ENCODE results near the gene MNT. TPM values are rescaled to one million over a fixed set of nuclear protein-coding genes. Genes with fewer than 3 reads are reported as not detected.

The MNT gene
- total RNA-seq, 1 donor from 2014 or later = 9.9 TPM

DNA sequence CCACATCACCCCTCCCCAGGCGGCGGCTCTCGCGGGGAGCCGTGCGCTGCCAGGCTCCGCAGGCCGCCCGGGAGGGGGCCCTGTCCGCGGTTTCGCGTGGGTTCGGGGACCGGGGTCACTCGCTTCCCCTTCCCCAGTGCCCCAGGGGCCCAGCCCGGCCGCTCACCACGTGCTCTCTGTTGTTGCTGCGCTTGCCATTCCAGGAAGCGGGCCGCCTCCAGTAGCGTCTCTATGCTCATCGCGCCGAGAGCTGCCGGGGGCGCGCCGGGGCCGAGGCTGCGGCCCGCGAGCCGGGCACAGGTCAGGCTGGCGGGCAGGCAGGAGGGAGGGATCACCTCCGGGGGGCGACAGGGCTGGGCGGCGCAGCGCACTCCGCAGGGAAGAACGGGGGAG is 390 bp downstream of the MNT start:
- intact Hi-C loops (cut with micrococcal nuclease) = no loop called here
- Histone ChIP-seq H3K4me1 (peaks cover 85% of the 10 kb centered on the region), H3K27ac (replicated peaks) (peak overlapping the region; percentile 99), H3K36me3 (no peaks in the 10 kb centered on the region), H3K9me3 (replicated peaks) (no peaks in the 10 kb centered on the region), H3K4me3 (peak overlapping the region; percentile 87), H3K27me3 (ENCODE audit: low read depth) (no peaks in the 10 kb centered on the region)
- TF ChIP-seq, protein P1, sequence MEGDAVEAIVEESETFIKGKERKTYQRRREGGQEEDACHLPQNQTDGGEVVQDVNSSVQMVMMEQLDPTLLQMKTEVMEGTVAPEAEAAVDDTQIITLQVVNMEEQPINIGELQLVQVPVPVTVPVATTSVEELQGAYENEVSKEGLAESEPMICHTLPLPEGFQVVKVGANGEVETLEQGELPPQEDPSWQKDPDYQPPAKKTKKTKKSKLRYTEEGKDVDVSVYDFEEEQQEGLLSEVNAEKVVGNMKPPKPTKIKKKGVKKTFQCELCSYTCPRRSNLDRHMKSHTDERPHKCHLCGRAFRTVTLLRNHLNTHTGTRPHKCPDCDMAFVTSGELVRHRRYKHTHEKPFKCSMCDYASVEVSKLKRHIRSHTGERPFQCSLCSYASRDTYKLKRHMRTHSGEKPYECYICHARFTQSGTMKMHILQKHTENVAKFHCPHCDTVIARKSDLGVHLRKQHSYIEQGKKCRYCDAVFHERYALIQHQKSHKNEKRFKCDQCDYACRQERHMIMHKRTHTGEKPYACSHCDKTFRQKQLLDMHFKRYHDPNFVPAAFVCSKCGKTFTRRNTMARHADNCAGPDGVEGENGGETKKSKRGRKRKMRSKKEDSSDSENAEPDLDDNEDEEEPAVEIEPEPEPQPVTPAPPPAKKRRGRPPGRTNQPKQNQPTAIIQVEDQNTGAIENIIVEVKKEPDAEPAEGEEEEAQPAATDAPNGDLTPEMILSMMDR (IDR thresholded peaks at IDR 0.05; ENCODE audit: borderline replicate concordance) = no peak
- DNase-seq = peak; percentile 48

DNA sequence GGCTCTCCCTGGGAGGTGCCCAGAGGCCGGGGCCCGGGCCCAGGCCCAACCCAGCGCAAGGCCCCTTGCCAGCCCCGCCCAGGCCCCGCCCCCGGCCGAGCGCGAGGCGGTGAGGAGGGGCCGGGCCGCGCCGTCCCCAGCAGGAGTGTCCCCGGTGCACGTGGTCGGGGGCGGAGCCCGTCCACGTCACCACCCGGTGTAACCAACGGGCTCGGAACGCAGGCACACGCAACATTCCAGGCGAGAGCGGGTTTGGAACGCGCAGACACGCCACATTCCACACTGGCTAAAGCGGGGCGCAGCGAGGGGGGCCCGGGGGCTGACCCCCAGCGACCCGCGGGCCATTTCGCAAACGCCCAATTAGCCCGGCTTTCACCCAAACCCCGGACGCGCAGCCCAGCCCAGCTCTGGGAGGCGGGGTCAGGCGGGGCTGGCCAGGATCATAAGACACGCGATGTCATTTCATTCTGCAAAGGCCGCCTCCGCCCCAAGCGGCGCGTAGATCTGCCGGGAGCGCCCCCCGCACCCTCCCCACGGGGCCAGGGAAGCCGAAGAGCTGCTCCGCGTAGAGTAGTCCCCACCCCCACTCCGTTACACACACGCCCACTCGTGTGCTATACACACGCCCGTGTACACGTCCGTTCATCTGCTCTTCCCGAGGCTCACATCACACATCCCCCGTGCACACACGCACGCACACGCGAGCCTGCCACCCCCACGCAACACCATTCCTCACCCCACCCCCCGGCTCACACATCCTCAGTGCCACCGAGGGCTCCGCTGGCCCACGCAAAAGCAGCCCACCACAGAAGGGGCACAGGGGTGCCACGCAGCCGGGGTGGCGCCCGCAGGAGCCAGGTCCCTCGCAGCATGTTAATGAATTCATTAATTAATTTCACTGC is 1.0 kb downstream of the MNT start:
- H3K4me3 ChIP-seq = peak overlapping the region; percentile 87
- intact Hi-C loops (cut with micrococcal nuclease) = no loop called here
- DNase-seq = peak; percentile 96
- TF ChIP-seq, protein P1 (IDR thresholded peaks at IDR 0.05; ENCODE audit: borderline replicate concordance) = no peak
- H3K4me1 ChIP-seq = peaks cover 85% of the 10 kb centered on the region
- no peaks in the 10 kb centered on the region for H3K27me3 ChIP-seq (ENCODE audit: low read depth)
- H3K36me3 ChIP-seq = no peaks in the 10 kb centered on the region
- no peaks in the 10 kb centered on the region for H3K9me3 ChIP-seq (replicated peaks)
- H3K27ac ChIP-seq (replicated peaks) = peak overlapping the region; percentile 99

DNA sequence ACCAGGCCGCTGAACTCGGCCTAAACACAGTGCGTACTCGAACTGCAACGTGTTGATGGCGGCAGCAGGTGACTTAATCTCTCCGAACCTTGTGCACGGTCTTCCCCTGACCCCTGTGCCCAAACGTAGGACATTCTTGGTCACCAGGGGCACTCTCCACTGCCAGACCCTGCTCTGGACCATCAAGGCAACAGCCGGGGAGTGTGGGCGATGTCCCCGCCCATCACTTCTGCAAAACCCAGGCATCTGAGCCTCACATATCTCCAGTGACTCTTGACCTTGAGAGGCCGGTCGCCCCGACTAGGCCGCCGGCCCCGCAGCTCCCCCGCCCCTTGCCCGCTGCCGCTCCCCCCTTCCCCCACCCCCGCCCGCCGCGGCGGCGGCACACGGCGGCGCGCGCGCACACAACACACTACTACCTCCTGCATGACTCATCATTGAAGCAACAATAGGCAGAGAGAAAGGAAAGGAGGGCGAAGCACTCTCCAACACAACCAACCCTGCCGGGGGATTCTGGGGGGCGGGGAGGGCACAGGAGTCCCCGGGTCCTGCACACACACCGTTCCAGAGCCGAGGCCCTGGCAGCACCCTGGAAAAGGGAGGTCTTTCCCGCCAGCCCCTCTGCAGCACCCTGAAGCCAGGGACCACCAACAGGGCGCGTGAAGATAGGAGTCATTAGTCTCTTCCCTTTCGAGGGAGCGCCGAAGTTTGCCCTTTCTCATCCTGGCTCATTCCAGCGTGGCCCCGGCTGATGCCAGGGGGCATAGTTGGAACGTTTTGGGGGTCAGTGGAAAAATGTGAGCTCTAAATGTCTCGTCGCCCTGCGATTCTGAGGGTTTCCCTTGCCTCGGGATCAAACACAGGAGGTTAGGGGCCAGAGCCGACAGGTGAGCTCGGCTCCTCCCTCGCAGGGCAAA is 1.9 kb downstream of the MNT start:
- peak overlapping the region; percentile 87 for H3K4me3 ChIP-seq
- H3K9me3 ChIP-seq (replicated peaks) = no peaks in the 10 kb centered on the region
- TF ChIP-seq, protein P1 (IDR thresholded peaks at IDR 0.05; ENCODE audit: borderline replicate concordance) = no peak
- peak; percentile 56 for DNase-seq
- intact Hi-C loops (cut with micrococcal nuclease) = no loop called here
- H3K27ac ChIP-seq (replicated peaks) = peak overlapping the region; percentile 99
- no peaks in the 10 kb centered on the region for H3K36me3 ChIP-seq
- H3K4me1 ChIP-seq = peaks cover 85% of the 10 kb centered on the region
- no peaks in the 10 kb centered on the region for H3K27me3 ChIP-seq (ENCODE audit: low read depth)

DNA sequence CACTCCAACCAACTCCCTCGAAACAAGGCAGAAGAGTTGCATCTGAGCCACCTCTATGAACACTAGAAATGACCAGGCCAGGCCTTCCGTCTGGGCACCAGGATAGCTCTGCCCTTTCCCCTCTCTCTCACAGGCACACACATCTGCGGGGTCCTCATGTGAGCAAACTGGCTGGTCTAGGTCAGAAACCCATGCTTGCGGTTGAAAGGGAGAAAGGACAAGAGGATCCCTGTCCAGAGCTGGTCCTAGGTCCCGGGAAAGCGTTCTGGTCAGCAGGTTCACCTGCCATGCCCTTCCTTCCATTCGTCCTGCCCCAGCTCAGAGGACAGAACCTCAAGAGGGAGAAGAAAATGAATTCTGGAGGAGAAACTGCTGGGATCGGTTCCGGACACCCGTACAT is 2.7 kb downstream of the MNT start:
- TF ChIP-seq, protein P1 (IDR thresholded peaks at IDR 0.05; ENCODE audit: borderline replicate concordance) = no peak
- H3K4me3 ChIP-seq = peak overlapping the region; percentile 87
- H3K36me3 ChIP-seq = no peaks in the 10 kb centered on the region
- peaks cover 83% of the 10 kb centered on the region for H3K4me1 ChIP-seq
- H3K9me3 ChIP-seq (replicated peaks) = no peaks in the 10 kb centered on the region
- H3K27ac ChIP-seq (replicated peaks) = peak overlapping the region; percentile 99
- H3K27me3 ChIP-seq (ENCODE audit: low read depth) = no peaks in the 10 kb centered on the region
- intact Hi-C loops (cut with micrococcal nuclease) = no loop called here
- no peak for DNase-seq

Data from left ventricle myocardium inferior (tissue), 1 donor.